ENCODE results near the gene REX1BD.

Gene REX1BD

DNA sequence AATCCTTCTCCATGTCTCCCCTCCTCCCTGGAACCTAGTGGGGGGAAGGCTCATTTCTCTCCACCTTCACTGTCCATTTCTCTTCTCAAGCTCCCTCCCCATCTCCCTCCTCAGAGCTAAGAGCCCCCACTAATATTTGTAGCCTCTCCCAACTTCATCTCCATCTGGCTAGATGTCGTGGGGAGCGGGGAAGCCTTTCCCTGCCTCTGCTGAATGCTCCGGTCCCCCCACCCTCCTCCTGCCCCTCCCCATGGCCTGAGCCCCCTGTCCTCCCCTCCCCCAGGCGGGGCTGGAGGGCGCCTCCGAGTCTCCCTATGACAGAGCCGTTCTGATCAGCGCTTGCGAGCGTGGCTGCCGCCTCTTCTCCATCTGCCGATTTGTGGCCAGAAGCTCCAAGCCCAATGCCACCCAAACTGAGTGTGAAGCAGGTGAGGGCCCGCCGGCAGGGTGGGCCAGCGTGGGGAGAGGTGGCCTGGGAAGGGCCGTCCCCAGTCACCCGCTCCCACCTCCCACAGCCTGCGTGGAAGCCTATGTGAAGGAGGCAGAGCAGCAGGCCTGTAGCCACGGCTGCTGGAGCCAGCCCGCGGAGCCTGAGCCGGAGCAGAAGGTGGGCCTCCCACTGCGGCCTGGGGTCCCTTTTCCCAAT, 25.1 kb downstream of the REX1BD start:
- no peak for ATAC-seq
- TF ChIP-seq BACH2 (CRISPR knock-in tag; IDR thresholded peaks at IDR 0.05; ENCODE audit: borderline replicate concordance) (no peak), ZNF565 (CRISPR knock-in tag; conservative IDR thresholded peaks at IDR 0.05; ENCODE audit: low read depth) (no peak), ESRRG (CRISPR knock-in tag; IDR thresholded peaks at IDR 0.05) (no peak), TCF4 (CRISPR knock-in tag; IDR thresholded peaks at IDR 0.05; ENCODE audit: borderline replicate concordance) (no peak), SNAI2 (CRISPR knock-in tag; IDR thresholded peaks at IDR 0.05) (no peak), ZFP3 (CRISPR knock-in tag; IDR thresholded peaks at IDR 0.05) (no peak), ZFP30 (CRISPR knock-in tag; IDR thresholded peaks at IDR 0.05) (no peak), ZNF70 (CRISPR knock-in tag; IDR thresholded peaks at IDR 0.05) (no peak), ARNTL (CRISPR knock-in tag; IDR thresholded peaks at IDR 0.05; ENCODE audit: borderline replicate concordance, low read depth) (no peak), ZC3H10 (CRISPR knock-in tag; IDR thresholded peaks at IDR 0.05) (no peak), ISL1 (CRISPR knock-in tag; IDR thresholded peaks at IDR 0.05) (no peak), GLIS3 (CRISPR knock-in tag; IDR thresholded peaks at IDR 0.05) (no peak)
- TF ChIP-seq, protein P1, sequence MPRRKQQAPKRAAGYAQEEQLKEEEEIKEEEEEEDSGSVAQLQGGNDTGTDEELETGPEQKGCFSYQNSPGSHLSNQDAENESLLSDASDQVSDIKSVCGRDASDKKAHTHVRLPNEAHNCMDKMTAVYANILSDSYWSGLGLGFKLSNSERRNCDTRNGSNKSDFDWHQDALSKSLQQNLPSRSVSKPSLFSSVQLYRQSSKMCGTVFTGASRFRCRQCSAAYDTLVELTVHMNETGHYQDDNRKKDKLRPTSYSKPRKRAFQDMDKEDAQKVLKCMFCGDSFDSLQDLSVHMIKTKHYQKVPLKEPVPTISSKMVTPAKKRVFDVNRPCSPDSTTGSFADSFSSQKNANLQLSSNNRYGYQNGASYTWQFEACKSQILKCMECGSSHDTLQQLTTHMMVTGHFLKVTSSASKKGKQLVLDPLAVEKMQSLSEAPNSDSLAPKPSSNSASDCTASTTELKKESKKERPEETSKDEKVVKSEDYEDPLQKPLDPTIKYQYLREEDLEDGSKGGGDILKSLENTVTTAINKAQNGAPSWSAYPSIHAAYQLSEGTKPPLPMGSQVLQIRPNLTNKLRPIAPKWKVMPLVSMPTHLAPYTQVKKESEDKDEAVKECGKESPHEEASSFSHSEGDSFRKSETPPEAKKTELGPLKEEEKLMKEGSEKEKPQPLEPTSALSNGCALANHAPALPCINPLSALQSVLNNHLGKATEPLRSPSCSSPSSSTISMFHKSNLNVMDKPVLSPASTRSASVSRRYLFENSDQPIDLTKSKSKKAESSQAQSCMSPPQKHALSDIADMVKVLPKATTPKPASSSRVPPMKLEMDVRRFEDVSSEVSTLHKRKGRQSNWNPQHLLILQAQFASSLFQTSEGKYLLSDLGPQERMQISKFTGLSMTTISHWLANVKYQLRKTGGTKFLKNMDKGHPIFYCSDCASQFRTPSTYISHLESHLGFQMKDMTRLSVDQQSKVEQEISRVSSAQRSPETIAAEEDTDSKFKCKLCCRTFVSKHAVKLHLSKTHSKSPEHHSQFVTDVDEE (CRISPR knock-in tag; IDR thresholded peaks at IDR 0.05): no peak

DNA sequence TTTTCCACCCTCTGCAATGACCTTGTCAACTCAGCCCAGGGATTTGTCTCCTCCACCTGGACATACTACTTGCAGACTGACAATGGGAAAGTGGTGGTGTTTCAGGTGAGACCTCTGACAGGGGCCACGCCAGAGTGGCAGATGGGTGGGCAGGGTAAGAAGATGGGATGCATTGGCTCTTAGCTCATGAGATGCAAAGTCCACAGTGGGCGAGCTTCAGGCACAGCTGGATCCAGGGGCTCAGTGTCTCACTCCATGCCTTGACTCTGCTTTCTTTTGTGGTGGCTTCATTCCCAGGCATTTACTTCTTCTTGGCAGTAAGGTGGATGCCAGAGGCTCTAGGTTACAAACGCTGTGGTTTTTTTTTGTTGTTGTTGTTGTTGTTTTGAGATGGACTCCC, 27.4 kb downstream of the REX1BD start:
- TF ChIP-seq ZNF565 (CRISPR knock-in tag; conservative IDR thresholded peaks at IDR 0.05; ENCODE audit: low read depth): no peak
- no peak for TF ChIP-seq ZNF70 (CRISPR knock-in tag; IDR thresholded peaks at IDR 0.05)
- no peak for TF ChIP-seq ZFP30 (CRISPR knock-in tag; IDR thresholded peaks at IDR 0.05)
- TF ChIP-seq, protein P2, sequence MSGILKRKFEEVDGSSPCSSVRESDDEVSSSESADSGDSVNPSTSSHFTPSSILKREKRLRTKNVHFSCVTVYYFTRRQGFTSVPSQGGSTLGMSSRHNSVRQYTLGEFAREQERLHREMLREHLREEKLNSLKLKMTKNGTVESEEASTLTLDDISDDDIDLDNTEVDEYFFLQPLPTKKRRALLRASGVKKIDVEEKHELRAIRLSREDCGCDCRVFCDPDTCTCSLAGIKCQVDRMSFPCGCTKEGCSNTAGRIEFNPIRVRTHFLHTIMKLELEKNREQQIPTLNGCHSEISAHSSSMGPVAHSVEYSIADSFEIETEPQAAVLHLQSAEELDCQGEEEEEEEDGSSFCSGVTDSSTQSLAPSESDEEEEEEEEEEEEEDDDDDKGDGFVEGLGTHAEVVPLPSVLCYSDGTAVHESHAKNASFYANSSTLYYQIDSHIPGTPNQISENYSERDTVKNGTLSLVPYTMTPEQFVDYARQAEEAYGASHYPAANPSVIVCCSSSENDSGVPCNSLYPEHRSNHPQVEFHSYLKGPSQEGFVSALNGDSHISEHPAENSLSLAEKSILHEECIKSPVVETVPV (CRISPR knock-in tag; IDR thresholded peaks at IDR 0.05): no peak
- ATAC-seq: no peak

DNA sequence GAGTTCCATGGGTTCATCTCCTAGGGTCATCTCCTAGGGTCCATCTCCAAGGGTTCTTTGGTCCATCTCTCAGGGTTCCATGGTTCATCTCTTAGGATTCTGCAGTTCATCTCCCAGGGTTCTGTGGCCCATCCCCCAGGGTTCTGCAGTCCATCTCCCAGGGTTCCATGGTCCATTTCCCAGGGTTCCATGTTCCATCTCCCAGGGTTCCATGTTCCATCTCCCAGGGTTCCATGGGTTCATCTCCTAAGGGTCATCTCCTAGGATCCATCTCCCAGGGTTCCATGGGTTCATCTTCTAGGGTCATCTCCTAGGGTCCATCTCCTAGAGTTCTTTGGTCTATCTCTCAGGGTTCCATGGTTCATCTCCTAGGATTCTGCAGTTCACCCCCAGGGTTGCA, 29.0 kb downstream of the REX1BD start:
- no peak for ATAC-seq

DNA sequence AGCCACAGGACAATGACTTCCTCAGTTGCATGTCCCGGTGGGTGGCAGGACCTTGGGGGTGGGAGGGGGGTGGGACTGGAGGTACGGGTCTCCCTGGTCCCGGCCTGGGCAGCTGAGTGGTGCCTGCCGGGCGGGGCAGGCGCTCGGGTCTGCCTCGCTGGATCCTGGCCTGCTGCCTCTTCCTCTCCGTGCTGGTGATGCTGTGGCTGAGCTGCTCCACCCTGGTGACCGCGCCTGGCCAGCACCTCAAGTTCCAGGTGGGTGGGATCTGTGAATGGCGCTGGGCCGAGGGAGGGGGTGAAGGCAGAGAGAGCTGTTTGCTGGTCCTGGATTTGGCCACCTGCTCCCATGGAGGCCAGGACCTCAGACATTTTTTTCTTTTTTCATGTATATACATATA, 29.6 kb downstream of the REX1BD start:
- ATAC-seq: no peak
- TF ChIP-seq PPARA (CRISPR knock-in tag; IDR thresholded peaks at IDR 0.05; ENCODE audit: borderline replicate concordance) (no peak), ZNF565 (CRISPR knock-in tag; conservative IDR thresholded peaks at IDR 0.05; ENCODE audit: low read depth) (no peak), ZFP30 (CRISPR knock-in tag; IDR thresholded peaks at IDR 0.05) (no peak)
- TF ChIP-seq, protein P3, sequence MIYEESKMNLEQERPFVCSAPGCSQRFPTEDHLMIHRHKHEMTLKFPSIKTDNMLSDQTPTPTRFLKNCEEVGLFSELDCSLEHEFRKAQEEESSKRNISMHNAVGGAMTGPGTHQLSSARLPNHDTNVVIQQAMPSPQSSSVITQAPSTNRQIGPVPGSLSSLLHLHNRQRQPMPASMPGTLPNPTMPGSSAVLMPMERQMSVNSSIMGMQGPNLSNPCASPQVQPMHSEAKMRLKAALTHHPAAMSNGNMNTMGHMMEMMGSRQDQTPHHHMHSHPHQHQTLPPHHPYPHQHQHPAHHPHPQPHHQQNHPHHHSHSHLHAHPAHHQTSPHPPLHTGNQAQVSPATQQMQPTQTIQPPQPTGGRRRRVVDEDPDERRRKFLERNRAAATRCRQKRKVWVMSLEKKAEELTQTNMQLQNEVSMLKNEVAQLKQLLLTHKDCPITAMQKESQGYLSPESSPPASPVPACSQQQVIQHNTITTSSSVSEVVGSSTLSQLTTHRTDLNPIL (CRISPR knock-in tag; IDR thresholded peaks at IDR 0.05; ENCODE audit: low read depth): no peak

More for the DNA sequence above, 29.0 kb downstream of the REX1BD start:
- TF ChIP-seq, protein P4, sequence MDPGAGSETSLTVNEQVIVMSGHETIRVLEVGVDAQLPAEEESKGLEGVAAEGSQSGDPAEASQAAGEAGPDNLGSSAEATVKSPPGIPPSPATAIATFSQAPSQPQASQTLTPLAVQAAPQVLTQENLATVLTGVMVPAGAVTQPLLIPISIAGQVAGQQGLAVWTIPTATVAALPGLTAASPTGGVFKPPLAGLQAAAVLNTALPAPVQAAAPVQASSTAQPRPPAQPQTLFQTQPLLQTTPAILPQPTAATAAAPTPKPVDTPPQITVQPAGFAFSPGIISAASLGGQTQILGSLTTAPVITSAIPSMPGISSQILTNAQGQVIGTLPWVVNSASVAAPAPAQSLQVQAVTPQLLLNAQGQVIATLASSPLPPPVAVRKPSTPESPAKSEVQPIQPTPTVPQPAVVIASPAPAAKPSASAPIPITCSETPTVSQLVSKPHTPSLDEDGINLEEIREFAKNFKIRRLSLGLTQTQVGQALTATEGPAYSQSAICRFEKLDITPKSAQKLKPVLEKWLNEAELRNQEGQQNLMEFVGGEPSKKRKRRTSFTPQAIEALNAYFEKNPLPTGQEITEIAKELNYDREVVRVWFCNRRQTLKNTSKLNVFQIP (CRISPR knock-in tag; IDR thresholded peaks at IDR 0.05; ENCODE audit: borderline replicate concordance, low read depth): no peak
- TF ChIP-seq BACH2 (CRISPR knock-in tag; IDR thresholded peaks at IDR 0.05; ENCODE audit: borderline replicate concordance): no peak
- no peak for TF ChIP-seq PPARA (CRISPR knock-in tag; IDR thresholded peaks at IDR 0.05; ENCODE audit: borderline replicate concordance)
- no peak for TF ChIP-seq ESRRG (CRISPR knock-in tag; IDR thresholded peaks at IDR 0.05)
- no peak for TF ChIP-seq ZNF8 (CRISPR knock-in tag; IDR thresholded peaks at IDR 0.05)
- no peak for TF ChIP-seq GLIS3 (CRISPR knock-in tag; IDR thresholded peaks at IDR 0.05)
- TF ChIP-seq, protein P5, sequence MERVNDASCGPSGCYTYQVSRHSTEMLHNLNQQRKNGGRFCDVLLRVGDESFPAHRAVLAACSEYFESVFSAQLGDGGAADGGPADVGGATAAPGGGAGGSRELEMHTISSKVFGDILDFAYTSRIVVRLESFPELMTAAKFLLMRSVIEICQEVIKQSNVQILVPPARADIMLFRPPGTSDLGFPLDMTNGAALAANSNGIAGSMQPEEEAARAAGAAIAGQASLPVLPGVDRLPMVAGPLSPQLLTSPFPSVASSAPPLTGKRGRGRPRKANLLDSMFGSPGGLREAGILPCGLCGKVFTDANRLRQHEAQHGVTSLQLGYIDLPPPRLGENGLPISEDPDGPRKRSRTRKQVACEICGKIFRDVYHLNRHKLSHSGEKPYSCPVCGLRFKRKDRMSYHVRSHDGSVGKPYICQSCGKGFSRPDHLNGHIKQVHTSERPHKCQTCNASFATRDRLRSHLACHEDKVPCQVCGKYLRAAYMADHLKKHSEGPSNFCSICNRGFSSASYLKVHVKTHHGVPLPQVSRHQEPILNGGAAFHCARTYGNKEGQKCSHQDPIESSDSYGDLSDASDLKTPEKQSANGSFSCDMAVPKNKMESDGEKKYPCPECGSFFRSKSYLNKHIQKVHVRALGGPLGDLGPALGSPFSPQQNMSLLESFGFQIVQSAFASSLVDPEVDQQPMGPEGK (CRISPR knock-in tag; IDR thresholded peaks at IDR 0.05; ENCODE audit: borderline replicate concordance): no peak
- TF ChIP-seq ZNF70 (CRISPR knock-in tag; IDR thresholded peaks at IDR 0.05): no peak
- TF ChIP-seq TCF4 (CRISPR knock-in tag; IDR thresholded peaks at IDR 0.05; ENCODE audit: borderline replicate concordance): no peak
